Measurements from ENCODE around the gene ABCA7. TPM values are rescaled to one million over a fixed set of nuclear protein-coding genes. Genes with fewer than 3 reads are reported as not detected.

ABCA7 gene
- total and polyA plus RNA-seq, 2 of the 13 experiments (the other 11 are each of a cell fraction or from before 2014, with no cell fraction given) = 4.4 to 32.4 TPM

- TF ChIP-seq, protein P1, sequence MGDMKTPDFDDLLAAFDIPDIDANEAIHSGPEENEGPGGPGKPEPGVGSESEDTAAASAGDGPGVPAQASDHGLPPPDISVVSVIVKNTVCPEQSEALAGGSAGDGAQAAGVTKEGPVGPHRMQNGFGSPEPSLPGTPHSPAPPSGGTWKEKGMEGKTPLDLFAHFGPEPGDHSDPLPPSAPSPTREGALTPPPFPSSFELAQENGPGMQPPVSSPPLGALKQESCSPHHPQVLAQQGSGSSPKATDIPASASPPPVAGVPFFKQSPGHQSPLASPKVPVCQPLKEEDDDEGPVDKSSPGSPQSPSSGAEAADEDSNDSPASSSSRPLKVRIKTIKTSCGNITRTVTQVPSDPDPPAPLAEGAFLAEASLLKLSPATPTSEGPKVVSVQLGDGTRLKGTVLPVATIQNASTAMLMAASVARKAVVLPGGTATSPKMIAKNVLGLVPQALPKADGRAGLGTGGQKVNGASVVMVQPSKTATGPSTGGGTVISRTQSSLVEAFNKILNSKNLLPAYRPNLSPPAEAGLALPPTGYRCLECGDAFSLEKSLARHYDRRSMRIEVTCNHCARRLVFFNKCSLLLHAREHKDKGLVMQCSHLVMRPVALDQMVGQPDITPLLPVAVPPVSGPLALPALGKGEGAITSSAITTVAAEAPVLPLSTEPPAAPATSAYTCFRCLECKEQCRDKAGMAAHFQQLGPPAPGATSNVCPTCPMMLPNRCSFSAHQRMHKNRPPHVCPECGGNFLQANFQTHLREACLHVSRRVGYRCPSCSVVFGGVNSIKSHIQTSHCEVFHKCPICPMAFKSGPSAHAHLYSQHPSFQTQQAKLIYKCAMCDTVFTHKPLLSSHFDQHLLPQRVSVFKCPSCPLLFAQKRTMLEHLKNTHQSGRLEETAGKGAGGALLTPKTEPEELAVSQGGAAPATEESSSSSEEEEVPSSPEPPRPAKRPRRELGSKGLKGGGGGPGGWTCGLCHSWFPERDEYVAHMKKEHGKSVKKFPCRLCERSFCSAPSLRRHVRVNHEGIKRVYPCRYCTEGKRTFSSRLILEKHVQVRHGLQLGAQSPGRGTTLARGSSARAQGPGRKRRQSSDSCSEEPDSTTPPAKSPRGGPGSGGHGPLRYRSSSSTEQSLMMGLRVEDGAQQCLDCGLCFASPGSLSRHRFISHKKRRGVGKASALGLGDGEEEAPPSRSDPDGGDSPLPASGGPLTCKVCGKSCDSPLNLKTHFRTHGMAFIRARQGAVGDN (CRISPR knock-in tag; IDR thresholded peaks at IDR 0.05) = peak; percentile 98
- TF ChIP-seq ZNF720 (CRISPR knock-in tag; IDR thresholded peaks at IDR 0.05) = no peak
- TF ChIP-seq KDM4B (CRISPR knock-in tag; IDR thresholded peaks at IDR 0.05) = no peak
- TF ChIP-seq MIER3 (CRISPR knock-in tag; IDR thresholded peaks at IDR 0.05; ENCODE audit: borderline replicate concordance) = peak; percentile 30; the same call in 1 of the 2 replicates
- TF ChIP-seq, protein P2, sequence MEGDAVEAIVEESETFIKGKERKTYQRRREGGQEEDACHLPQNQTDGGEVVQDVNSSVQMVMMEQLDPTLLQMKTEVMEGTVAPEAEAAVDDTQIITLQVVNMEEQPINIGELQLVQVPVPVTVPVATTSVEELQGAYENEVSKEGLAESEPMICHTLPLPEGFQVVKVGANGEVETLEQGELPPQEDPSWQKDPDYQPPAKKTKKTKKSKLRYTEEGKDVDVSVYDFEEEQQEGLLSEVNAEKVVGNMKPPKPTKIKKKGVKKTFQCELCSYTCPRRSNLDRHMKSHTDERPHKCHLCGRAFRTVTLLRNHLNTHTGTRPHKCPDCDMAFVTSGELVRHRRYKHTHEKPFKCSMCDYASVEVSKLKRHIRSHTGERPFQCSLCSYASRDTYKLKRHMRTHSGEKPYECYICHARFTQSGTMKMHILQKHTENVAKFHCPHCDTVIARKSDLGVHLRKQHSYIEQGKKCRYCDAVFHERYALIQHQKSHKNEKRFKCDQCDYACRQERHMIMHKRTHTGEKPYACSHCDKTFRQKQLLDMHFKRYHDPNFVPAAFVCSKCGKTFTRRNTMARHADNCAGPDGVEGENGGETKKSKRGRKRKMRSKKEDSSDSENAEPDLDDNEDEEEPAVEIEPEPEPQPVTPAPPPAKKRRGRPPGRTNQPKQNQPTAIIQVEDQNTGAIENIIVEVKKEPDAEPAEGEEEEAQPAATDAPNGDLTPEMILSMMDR (CRISPR knock-in tag; IDR thresholded peaks at IDR 0.05) = no peak
- no peak; the same call in 1 of the 2 replicates for TF ChIP-seq KMT2A (CRISPR knock-in tag; IDR thresholded peaks at IDR 0.05)
- TF ChIP-seq, protein P3, sequence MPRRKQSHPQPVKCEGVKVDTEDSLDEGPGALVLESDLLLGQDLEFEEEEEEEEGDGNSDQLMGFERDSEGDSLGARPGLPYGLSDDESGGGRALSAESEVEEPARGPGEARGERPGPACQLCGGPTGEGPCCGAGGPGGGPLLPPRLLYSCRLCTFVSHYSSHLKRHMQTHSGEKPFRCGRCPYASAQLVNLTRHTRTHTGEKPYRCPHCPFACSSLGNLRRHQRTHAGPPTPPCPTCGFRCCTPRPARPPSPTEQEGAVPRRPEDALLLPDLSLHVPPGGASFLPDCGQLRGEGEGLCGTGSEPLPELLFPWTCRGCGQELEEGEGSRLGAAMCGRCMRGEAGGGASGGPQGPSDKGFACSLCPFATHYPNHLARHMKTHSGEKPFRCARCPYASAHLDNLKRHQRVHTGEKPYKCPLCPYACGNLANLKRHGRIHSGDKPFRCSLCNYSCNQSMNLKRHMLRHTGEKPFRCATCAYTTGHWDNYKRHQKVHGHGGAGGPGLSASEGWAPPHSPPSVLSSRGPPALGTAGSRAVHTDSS (CRISPR knock-in tag; conservative IDR thresholded peaks at IDR 0.05) = no peak
- no peak for TF ChIP-seq ATF1 (CRISPR knock-in tag; IDR thresholded peaks at IDR 0.05)
- TF ChIP-seq SOX5 (CRISPR knock-in tag; IDR thresholded peaks at IDR 0.05; ENCODE audit: borderline replicate concordance) = 0 out of 2 replicates have a peak, but pooled peaks have one; percentile 19
- TF ChIP-seq ZNF543 (CRISPR knock-in tag; IDR thresholded peaks at IDR 0.05) = 0 out of 2 replicates have a peak, but pooled peaks have one; percentile 45
- TF ChIP-seq SALL1 (CRISPR knock-in tag; IDR thresholded peaks at IDR 0.05) = peak; percentile 92
- TF ChIP-seq NR3C1 (CRISPR knock-in tag; IDR thresholded peaks at IDR 0.05) = no peak
- TF ChIP-seq CEBPB (IDR thresholded peaks at IDR 0.05; ENCODE audit: borderline replicate concordance, low read depth, low read length) = no peak
- TF ChIP-seq HOXA3 (CRISPR knock-in tag; IDR thresholded peaks at IDR 0.05) = peak; percentile 89
- no peak for TF ChIP-seq ZNF20 (CRISPR knock-in tag; IDR thresholded peaks at IDR 0.05)
- TF ChIP-seq ZNF496 (CRISPR knock-in tag; IDR thresholded peaks at IDR 0.05; ENCODE audit: insufficient replicate concordance) = no peak
- TF ChIP-seq EHMT2 (IDR thresholded peaks at IDR 0.05; ENCODE audit: borderline replicate concordance, low read depth, low read length) = no peak
- peak; percentile 83 for TF ChIP-seq ARID4A (CRISPR knock-in tag; IDR thresholded peaks at IDR 0.05; ENCODE audit: borderline replicate concordance)
Measured at GRCh38 chr19:1050989-1051788, 11.3 kb downstream of the ABCA7 start (continued).

Data from HepG2 (cell line).